Skeletal muscle satellite cell (primary cell): Measurements from ENCODE around the gene LY6G6D.

Source experiments
- H3K27me3 ChIP-seq: 2 replicates; pipeline ENCODE4 v1.7.0; 2013; ENCODE audit warnings: low read length; ENCODE audit not compliant: control insufficient read depth, insufficient read depth
- H3K36me3 ChIP-seq: 2 replicates; pipeline ENCODE4 v1.7.0; 2013; ENCODE audit warnings: mild to moderate bottlenecking, control low read depth, low read length; ENCODE audit not compliant: insufficient read depth
- H3K4me1 ChIP-seq: 2 replicates; pipeline ENCODE4 v1.7.0; 2013; ENCODE audit warnings: low read length; ENCODE audit not compliant: control insufficient read depth, insufficient read depth
- H3K4me2 ChIP-seq: 2 replicates; pipeline ENCODE4 v1.7.0; 2013; ENCODE audit warnings: mild to moderate bottlenecking, low read length
- H3K4me3 ChIP-seq: 2 replicates; pipeline ENCODE4 v1.7.0; 2013; ENCODE audit warnings: low read length
- H3K9ac ChIP-seq: 2 replicates; pipeline ENCODE4 v1.7.0; 2013; ENCODE audit warnings: mild to moderate bottlenecking, low read depth, low read length, moderate library complexity
- H3K9me3 ChIP-seq: replicated peaks from 2 replicates; pipeline ENCODE4 v1.7.0; 2013; ENCODE audit warnings: mild to moderate bottlenecking, control low read depth, low read length

The LY6G6D gene

DNA sequence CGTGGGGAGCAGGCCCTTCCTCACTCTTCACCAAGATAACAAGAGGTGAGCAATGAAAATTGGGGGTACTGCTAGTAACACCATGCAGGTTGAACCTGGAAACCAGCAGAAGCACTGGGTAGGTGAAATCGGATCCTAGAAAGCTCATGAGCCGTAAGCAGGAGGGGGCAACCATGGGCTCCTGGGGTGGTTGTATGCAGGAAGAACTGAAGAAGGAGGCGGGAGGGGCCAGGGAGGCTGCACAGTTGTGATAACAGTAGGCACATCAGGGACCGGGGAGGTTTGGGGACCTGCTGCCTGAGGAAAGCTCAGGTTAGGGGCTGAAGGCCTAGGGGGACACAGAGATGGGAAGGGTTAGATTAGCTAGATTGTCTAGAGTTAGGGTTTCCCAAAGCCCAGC lies 28.7 kb upstream of the LY6G6D start:
- H3K9ac ChIP-seq = no peak overlapping the region
- peaks cover 54% of the 10 kb centered on the region for H3K36me3 ChIP-seq
- H3K9me3 ChIP-seq = no peaks in the 10 kb centered on the region
- H3K4me1 ChIP-seq = peaks cover 3% of the 10 kb centered on the region
- H3K4me3 ChIP-seq = no peak overlapping the region
- H3K27me3 ChIP-seq = no peaks in the 10 kb centered on the region
- no peak overlapping the region for H3K4me2 ChIP-seq

DNA sequence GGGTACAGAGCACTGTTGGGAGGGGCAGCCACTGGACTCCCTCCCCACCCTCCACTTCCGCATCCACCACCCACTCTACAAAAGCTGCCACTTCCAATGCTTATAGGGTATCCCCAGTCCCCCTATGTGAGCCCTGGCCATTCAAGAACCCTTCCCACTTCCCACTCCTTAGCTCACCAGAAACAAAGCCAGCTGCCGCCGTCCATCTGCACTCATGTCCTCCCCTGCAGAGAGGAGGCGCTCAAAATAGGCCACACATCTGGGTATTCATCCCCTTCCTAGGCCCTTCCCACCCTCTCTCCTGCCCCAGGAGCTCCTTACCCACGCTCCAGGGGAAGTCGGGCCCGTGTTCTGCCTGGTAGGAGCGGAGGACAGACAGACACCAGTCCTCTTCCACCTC lies 27.8 kb upstream of the LY6G6D start:
- Histone ChIP-seq H3K9me3 (no peaks in the 10 kb centered on the region), H3K4me3 (no peak overlapping the region), H3K4me2 (no peak overlapping the region), H3K27me3 (no peaks in the 10 kb centered on the region), H3K36me3 (peaks cover 61% of the 10 kb centered on the region), H3K4me1 (no peaks in the 10 kb centered on the region), H3K9ac (no peak overlapping the region)

DNA sequence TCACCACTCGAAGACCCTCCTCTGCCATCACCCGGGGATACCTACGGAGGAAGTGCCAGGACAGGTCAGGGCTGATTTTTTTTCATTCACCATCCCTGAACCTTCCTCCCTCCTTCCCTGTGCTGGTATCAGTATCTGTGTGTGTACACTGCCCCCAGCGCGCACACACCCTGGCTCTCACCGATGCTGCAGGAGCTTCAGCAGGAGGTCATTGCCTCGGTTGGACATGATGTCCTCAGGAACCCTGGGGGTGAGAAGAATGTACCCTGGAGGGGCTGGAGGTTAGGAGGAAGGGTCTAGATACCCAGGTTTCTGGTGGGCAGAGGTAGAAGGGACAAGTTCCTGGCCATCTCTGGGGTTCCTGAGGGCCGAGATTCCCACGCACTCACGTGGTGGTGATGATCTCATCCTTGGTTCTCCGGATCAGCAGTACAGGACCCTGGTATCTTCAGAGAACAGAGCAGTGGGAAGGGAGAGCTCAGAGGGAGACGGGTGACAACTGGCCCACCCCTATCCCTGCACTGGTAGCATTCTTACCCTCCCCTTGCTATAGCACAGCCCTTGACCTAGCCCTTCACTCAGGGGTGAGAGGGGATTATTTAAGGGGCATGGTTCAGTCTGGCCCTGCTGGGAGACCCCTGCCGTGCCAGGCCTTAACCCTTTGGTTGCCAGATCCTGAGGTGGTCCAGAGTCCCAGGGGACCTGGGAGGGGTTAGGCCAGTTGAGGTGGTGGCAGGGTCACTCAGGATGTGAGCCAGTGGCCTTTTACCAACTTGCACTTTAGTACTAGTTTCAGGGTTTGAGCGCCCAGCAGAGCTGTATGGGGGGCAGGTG lies 27.1 kb upstream of the LY6G6D start:
- no peaks in the 10 kb centered on the region for H3K4me1 ChIP-seq
- H3K4me2 ChIP-seq = no peak overlapping the region
- no peak overlapping the region for H3K9ac ChIP-seq
- H3K36me3 ChIP-seq = peaks cover 68% of the 10 kb centered on the region
- H3K9me3 ChIP-seq = no peaks in the 10 kb centered on the region
- H3K4me3 ChIP-seq = no peak overlapping the region
- no peaks in the 10 kb centered on the region for H3K27me3 ChIP-seq

DNA sequence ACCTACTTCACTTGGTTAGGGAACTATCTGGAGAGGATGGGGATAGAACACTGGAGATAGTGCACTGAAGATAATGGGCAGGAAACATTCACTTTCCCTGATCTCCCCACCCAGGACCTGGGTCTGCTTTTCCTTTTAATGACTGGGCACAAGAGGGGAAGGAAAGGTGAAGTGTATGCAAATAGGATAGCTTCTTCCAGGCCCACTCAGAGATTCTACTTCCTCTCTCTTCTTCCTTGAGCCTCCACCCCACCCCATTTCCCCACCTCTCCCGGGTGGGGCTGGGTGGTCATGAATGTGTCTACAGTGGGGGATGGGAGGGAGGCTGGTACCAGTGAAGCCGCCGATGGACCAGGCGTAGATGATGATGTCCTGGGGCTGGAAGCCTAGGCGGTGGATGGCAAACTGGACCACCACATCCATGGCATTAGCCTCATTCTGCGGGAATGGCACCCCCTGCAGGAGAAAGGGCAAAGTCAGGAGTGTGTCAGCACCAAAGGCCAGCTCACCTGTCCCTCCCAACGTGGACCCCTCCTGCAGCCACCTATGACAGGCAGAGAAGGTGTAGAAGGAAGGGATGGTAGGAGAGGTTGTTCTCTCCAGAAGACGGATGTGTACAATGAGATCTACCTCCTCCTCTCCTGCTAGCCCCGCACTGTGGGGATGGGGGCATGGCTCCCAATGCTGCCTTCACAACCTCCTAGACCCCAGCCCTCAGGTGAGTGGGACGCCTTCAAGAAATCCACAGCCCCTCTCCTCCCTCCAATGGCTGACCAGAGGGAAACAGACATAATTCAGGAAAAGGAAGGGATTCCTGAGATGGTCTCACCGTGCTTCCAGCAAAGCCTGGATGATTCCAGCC lies 25.7 kb upstream of the LY6G6D start:
- no peak overlapping the region for H3K9ac ChIP-seq
- H3K4me3 ChIP-seq = no peak overlapping the region
- H3K4me2 ChIP-seq = no peak overlapping the region
- peaks cover 74% of the 10 kb centered on the region for H3K36me3 ChIP-seq
- no peaks in the 10 kb centered on the region for H3K9me3 ChIP-seq
- no peaks in the 10 kb centered on the region for H3K27me3 ChIP-seq
- no peaks in the 10 kb centered on the region for H3K4me1 ChIP-seq

DNA sequence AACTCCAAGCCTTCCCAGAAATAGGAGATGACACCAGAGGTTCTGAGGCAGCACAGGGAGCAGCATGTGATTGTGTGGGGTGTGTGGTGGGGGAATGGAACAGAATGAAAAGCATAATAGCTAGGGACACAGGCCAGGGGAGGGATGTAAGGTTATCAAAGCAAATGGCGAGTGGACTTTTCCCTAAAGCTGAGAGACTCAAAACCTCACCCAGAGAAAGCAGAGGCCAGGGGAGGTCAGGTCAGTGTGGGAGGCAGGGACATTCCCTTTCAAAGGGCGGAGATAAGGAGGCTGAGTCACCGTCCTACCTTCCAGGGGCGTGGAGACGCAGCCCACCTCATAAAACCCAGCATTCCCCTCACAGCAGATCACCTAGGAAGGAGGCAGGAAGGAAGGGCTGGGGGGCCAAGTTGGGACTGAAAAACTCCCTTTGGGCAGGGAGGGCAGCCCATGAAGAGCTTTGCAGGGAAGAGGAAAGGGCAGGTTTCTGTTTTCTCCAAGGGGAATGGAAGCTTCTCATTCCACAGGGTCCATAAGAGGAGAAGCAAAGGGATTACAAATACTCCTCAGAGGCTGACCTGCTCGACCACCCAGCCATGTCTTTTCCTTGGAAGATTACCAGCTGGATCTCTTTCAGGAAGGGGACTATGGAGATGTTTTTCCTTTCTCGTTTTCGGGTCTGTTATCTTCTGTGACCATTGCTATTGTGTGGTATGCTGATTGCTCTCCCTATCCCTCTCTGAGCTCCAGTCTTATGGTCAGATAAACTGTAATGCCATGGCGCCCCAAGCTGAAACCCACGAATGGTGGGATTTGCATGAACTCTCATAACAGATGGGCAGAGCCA lies 24.7 kb upstream of the LY6G6D start:
- Histone ChIP-seq H3K4me3 (no peak overlapping the region), H3K36me3 (peaks cover 77% of the 10 kb centered on the region), H3K27me3 (no peaks in the 10 kb centered on the region), H3K4me2 (no peak overlapping the region), H3K4me1 (no peaks in the 10 kb centered on the region), H3K9ac (no peak overlapping the region), H3K9me3 (no peaks in the 10 kb centered on the region)

DNA sequence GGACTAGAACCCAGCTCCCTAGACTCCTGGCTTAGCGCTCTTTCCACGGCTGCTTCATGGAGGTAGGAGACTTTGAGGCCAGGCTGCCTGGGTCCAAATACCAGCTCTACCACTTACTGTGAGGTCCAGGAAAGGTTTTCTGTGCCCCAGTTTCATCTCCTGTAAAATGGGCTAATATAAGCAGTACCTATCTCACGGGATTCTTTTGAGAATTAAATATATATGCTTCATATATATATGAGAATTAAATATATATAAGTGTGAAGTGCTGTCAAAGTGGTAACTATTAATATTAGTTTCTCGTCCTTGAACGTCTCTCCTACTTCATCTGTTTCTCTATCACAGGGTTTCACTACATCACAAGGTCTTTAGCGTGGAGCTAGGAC lies 24.1 kb upstream of the LY6G6D start:
- H3K9ac ChIP-seq = no peak overlapping the region
- no peaks in the 10 kb centered on the region for H3K4me1 ChIP-seq
- no peaks in the 10 kb centered on the region for H3K9me3 ChIP-seq
- no peak overlapping the region for H3K4me2 ChIP-seq
- H3K4me3 ChIP-seq = no peak overlapping the region
- peaks cover 75% of the 10 kb centered on the region for H3K36me3 ChIP-seq
- no peaks in the 10 kb centered on the region for H3K27me3 ChIP-seq

DNA sequence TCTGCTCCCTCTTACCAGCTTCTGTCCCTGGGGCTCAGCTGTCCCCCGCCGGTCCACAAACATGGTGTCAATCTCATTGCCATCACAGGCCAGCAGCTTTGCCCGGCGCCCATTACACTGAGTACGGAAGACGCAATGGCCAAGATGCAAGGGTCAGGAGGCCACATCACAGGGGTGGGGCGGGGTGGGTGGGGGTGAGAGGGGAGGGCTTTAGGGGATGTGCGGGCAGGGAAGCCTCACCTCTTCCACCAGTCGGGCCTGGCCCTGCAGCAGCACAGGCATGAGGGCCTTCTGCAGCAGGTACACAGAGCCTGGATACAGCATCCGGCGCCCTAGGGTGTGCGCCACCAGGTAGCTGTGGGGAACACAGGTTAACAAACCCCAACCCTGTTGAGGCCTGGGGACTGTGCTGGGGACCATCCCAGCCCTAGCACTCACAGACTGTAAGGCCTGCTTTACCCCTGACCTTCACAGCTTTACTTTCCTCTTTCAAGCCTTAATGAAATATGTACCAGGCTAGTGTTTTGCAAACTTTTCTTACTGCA lies 23.5 kb upstream of the LY6G6D start:
- Histone ChIP-seq H3K4me3 (no peak overlapping the region), H3K9me3 (no peaks in the 10 kb centered on the region), H3K4me1 (no peaks in the 10 kb centered on the region), H3K4me2 (no peak overlapping the region), H3K36me3 (peaks cover 72% of the 10 kb centered on the region), H3K9ac (no peak overlapping the region), H3K27me3 (no peaks in the 10 kb centered on the region)

DNA sequence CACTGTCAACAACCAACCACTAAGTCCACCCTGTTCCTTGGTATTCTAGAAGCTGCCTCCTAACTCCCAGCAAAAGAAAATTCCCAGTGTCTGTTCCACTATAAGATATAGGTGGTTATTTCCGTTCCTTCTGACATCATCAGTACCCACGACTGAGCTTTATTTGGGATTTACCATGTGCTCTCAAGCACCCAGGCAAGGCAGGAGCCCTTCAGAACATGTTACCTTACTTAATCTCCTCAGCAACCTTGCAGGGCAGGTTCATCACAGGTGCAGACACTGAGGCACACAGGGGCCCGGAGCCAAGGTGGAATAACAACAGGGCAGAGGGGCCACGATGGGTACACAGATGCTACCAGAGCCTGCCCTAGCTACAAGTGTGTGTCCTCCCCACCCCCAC lies 22.8 kb upstream of the LY6G6D start:
- Histone ChIP-seq H3K9ac (no peak overlapping the region), H3K4me2 (no peak overlapping the region), H3K4me3 (no peak overlapping the region), H3K36me3 (peaks cover 68% of the 10 kb centered on the region), H3K27me3 (no peaks in the 10 kb centered on the region), H3K9me3 (no peaks in the 10 kb centered on the region), H3K4me1 (no peaks in the 10 kb centered on the region)

DNA sequence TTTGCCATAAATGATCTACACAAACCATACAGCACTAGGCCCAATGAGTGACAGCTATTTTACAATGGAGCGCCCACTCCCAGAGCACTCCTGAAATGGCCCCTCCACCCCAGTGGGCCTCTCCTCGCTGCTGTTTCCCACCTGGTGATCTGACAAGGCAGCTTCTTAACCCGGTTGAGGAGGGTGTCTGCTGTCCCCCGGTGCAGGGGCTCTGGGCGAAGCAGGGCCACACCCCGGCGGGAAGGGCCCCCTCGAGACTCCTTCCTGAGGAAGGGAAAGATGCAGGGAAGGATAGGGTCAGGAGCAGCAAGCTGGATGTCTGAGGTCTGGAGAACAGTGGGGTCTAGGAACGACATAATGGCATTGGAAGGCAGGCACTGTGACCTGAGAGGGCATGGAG lies 22.3 kb upstream of the LY6G6D start:
- H3K36me3 ChIP-seq = peaks cover 63% of the 10 kb centered on the region
- no peak overlapping the region for H3K4me3 ChIP-seq
- H3K4me2 ChIP-seq = no peak overlapping the region
- H3K9me3 ChIP-seq = no peaks in the 10 kb centered on the region
- no peaks in the 10 kb centered on the region for H3K27me3 ChIP-seq
- H3K9ac ChIP-seq = no peak overlapping the region
- H3K4me1 ChIP-seq = peaks cover 2% of the 10 kb centered on the region

DNA sequence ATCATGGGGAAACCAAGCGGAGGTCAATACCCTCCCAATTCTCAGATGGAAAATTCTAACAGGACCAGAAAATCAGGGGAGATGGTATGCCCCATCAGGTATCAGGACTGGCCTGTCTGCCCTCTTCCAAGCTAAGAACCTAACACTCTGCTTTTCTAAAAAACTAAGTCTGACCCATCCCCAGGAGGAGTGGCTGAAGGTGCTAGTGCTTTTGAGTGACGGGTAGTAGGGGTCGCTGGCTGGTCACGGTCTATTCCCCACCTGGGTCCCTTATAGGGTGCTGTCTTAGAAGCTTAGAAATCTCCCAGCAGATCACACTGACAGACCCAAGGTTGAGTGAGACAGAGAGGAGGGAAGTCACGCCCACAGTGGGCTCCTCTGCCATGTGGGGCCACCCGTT lies 21.6 kb upstream of the LY6G6D start:
- Histone ChIP-seq H3K36me3 (peaks cover 56% of the 10 kb centered on the region), H3K4me2 (no peak overlapping the region), H3K9ac (no peak overlapping the region), H3K4me3 (no peak overlapping the region), H3K27me3 (no peaks in the 10 kb centered on the region), H3K9me3 (no peaks in the 10 kb centered on the region), H3K4me1 (peaks cover 2% of the 10 kb centered on the region)

DNA sequence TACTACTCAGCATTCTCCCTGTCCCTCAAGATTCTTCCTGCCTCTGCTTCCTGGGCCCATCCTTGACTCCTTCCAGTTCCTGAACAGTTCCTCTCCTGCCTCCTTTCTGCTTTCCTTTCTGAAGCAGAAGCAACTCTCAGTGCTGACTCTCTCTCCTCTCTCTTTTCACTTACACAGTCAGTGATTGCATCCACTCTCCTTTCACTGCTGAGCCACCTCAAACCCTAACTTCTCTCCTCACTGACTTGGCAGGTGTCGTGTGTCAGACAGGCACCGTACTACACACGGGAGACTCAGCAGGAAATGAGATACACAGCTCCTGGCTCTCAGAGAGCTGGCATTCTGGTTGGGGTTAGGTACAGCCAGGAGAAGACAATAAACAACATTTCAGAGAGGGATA lies 17.6 kb upstream of the LY6G6D start:
- Histone ChIP-seq H3K4me3 (no peak overlapping the region), H3K4me1 (peaks cover 16% of the 10 kb centered on the region), H3K36me3 (peaks cover 28% of the 10 kb centered on the region), H3K27me3 (no peaks in the 10 kb centered on the region), H3K9me3 (no peaks in the 10 kb centered on the region), H3K9ac (no peak overlapping the region), H3K4me2 (no peak overlapping the region)
